AG09309 (cell line): ENCODE results near the gene TLR9.

ENCODE experiments used
- DNase-seq: peaks from one replicate; pipeline ENCODE4 v3.0.0-alpha.2; 2010; ENCODE audit warnings: low read depth
- H3K4me3 ChIP-seq: 2 replicates; pipeline ENCODE4 v1.5.1; 2011; ENCODE audit warnings: mild to moderate bottlenecking, low read depth, low read length, moderate library complexity; ENCODE audit not compliant: control insufficient read depth
- CTCF ChIP-seq: IDR thresholded peaks from 2 replicates; pipeline ENCODE4 v1.5.1; 2011; ENCODE audit warnings: mild to moderate bottlenecking, low read depth, low read length, inconsistent platforms; ENCODE audit not compliant: insufficient read depth, control insufficient read depth; ENCODE audit errors: missing control alignments

The TLR9 gene

GRCh38 chr3:52175416-52176179 lies 49.8 kb downstream of the TLR9 start:
- TF ChIP-seq CTCF = no peak
- DNase-seq = no peak
- H3K4me3 ChIP-seq = no peak overlapping the region

GRCh38 chr3:52174896-52175295 lies 50.5 kb downstream of the TLR9 start:
- no peak overlapping the region for H3K4me3 ChIP-seq
- TF ChIP-seq CTCF = no peak
- DNase-seq = no peak

- no peak for TF ChIP-seq CTCF
- no peak overlapping the region for H3K4me3 ChIP-seq
- no peak for DNase-seq
Measured at GRCh38 chr3:52173101-52173500, 52.3 kb downstream of the TLR9 start.

GRCh38 chr3:52172262-52172757 lies 53.1 kb downstream of the TLR9 start:
- H3K4me3 ChIP-seq = no peak overlapping the region
- no peak for DNase-seq
- no peak for TF ChIP-seq CTCF

GRCh38 chr3:52171514-52172261 lies 53.8 kb downstream of the TLR9 start:
- no peak overlapping the region for H3K4me3 ChIP-seq
- peak; percentile 59 for DNase-seq
- peak; percentile 33 for TF ChIP-seq CTCF
